HG03097 (cell line): ENCODE results near the gene JSRP1.

ENCODE experiments used
- ATAC-seq: cut with Tn5 transposase; IDR thresholded peaks from one replicate; pipeline ENCODE4 v1.9.1; 2021; ENCODE audit not compliant: unreplicated experiment, low FRiP score

The JSRP1 gene

DNA sequence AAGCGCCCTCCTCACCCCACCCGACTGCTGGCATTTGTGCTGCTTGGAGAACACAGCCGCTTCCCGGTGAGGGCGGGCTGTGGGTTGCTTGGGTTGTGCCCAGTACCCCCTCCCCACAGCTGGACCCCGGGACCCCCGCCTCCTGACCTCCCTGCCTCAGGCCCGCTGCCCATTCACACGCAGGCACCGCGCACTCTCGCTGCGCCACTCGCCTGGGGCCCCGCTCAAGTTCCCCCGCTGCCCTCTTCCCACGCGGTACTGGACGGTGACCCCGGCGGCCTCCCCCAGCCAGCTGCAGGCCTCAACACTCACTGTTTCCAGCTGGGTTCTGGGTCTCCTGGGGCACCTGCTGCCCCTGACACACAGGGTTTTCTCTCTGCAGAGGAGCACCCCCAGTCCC, 36.5 kb downstream of the JSRP1 start:
- ATAC-seq: no peak

DNA sequence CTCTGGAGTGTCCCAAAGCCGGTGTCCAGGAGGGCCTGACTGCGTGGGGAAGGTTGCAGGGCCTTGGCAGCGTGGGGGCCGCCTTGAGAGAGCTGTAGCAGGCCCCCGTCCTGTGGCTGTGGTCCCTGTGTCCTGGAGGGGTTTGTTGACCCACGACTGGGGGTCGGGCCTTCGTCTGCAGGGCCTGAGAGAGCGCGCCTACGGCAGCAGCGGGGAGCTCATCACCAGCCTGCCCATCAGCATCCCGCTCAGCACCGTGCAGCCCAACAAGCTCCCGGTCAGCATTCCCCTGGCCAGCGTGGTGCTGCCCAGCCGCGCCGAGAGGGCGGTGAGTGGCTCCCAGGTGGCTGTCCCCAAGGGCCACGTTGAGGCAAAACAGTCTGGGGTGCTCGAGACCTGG, 38.6 kb downstream of the JSRP1 start:
- ATAC-seq: no peak

DNA sequence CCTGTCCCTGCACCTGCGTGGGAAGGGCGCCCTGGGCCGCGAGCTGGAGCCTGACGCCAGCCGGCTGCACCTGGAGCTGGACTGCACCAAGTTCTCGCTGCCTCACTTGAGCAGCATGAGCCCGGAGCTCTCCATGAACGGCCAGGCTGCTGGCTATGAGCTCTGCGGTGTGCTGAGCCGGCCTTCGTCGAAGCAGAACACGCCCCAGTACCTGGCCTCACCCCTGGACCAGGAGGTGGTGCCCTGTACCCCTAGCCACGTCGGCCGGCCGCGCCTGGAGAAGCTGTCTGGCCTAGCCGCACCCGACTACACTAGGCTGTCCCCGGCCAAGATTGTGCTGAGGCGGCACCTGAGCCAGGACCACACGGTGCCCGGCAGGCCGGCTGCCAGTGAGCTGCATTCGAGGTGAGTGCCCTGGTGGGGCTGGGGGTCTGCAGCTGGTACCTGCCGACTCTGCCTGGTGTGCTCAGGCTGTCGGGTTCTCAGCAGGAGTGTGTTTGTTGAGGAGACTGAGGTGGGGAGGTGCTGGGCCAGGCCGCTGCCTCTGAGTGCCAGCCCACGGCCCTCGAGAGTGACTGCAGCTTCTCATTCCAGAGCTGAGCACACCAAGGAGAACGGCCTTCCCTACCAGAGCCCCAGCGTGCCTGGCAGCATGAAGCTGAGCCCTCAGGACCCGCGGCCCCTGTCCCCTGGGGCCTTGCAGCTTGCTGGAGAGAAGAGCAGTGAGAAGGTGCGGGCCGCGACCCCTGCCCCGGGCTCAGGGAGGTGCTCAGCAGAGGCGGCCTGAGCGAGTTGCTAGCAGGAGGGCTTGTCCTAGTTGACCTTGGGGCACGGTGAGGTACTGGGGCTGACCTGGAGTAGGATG, 39.6 kb downstream of the JSRP1 start:
- no peak for ATAC-seq

DNA sequence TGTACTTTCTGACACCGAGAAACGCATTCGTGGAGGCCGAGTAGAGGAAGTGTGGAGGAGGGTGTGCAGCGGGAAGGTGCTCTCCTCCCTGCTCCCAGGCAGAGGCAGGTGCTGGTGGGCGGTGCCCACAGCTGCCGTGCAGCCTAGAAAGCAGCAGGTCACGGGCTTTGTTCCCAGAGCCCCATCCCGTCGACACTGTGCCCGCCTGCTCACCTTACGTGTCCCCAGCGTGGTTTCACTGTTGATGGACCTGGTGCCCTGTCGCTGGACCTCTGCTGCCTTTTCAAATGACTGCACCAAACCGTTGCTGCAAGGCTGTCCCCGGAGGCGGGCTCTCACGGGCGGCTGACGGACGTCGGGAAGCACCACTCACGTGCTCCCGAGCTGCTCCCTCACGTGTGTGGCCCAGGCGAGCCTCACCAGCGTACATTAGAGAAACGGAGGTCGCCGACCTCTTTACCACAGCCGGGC, 40.9 kb downstream of the JSRP1 start:
- no peak for ATAC-seq

DNA sequence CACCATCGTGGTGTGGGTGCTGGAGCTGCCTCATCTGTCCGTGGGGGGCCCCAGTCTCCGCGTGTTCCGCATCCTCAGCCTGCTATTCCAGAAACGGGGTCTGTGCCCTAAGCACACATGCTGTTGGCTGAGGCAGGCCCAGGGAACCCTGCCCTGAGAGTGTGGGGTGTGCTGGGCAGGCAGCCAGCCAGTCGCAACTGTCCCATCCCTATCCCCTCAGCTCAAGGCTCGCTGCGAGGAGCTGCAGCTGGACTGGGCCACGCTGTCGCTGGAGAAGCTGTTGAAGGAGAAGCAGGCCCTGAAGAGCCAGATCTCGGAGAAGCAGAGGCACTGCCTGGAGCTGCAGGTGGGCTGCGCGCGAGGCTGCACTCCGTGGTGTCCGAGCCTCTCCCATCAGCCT, 42.0 kb downstream of the JSRP1 start:
- no peak for ATAC-seq

DNA sequence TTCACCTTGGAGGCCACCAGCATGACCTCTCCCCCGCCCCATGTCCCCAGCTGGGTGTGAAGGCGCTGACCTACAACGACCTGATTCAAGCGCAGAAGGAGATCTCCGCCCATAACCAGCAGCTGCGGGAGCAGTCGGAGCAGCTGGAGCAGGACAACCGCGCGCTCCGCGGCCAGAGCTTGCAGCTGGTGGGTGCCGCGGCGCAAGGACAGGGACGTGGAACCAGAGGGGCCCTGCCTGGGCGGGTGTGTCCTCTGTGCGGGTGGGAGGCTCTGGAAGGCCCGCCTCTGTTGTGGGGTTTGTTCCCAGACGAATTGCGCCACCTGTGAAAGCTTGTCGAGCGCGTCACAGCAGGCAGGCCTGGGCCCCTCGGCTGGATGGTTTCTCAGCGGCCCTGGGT, 42.4 kb downstream of the JSRP1 start:
- ATAC-seq: no peak

DNA sequence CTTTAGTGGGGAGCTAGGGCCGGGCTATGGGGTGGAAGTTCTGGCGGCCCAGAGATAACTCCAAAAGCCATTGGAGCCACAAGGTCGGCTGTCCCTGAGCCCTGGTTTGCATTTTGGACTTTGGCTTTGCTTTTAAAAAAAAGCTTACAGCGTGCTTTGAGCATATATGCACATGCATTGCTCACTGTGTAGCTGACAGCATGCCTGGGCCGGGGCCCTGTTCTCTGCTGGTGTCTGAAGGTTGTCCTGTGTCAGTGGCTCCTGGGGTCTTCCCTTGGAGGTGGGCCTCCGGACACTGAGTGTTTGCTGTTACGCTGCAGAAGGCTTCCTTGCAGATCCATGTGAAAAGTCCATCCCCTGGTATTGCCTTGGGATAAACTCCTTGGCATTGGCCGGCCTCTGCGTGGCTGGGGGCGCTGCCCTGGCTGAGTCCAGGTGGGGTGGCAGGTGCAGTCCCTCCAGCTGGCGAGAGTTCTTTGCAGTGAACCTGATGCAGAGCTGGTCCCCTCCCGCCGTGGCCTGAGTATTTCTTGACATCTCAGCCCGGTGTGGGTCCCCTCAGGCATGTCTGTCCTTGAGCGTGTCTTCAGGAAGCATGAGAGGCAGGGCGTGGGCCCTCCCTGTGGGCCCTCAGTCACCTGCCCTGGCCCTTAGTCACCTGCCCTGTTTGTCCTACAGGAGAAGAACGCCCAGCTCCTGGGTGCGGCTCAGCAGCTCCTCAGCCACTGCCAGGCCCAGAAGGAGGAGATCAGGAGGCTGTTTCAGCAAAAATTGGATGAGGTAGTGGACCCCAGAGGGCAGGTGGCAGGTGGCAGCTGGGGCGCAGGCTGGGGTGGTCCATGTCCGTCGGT, 43.1 kb downstream of the JSRP1 start:
- ATAC-seq: no peak

DNA sequence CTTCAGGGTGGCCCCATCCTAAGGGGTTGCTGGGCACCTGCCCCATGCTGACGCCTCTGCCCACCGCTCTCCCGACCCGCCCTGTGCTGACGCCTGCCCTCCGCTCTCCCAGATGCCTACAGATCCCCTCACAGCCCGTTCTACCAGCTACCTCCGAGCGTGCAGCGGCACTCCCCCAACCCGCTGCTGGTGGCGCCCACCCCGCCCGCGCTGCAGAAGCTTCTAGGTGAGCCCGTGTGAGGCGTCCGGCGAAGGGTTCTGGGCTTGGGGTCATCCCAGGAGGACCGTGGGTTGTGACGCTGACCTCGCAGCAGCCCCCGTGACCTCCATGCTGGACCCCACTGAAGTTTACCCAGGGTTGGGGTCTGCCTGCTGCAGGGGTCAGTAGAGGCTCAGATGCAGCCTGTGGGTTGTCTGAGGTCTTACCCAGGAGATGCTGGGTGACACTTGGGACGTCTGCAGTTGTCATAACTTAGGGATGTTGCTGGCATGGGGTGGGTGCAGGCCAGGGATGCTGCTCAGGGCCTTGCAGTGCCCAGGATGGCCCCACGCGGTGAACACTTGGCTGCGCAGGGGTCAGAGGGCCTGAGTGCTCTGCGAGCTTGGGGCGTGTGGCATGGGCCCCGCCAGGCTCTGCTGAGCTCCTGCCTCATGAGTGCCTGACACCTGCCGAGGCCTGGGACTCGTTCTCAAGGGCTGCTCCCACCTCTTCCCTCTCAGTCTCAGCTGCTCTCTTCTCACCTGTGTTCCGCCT, 45.1 kb downstream of the JSRP1 start:
- no peak for ATAC-seq

DNA sequence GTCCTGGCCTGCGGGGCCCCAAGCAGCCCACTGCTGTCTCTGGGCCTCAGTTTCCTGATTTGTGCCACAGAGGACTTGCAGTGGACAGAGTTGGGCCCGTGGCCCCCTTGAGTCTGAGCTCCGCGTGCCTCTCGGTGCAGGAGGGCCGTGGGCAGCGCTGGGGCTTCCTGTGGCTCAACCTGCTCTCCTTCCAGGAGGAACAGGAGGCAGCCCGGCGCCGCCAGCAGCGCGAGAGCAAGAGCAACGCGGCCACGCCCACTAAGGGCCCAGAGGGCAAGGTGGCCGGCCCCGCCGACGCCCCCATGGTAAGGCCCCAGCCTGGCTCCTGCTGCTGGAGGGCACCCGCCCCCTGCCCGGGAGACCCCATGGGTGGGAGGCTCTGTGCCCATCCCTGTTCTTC, 46.0 kb downstream of the JSRP1 start:
- no peak for ATAC-seq

DNA sequence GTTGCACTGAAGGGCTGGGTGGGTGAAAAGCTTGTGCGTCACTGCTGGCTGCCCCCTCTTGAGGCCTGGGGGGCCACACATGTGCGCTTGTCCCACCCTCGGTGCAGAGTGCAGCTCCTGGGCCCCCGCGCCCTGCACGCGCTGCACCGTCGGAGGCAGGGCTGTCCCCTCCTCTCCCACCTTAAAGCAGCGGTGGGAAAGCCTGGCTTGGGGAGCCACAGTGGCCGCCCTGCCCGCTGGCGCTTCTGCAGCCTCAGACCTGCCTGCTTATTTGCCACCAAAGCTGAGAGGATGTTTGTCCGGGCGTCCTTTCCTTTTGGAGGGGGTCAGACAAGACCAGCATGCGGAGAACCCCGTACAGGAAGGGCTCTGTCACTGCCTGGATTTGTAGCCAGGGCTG, 46.8 kb downstream of the JSRP1 start:
- no peak for ATAC-seq

DNA sequence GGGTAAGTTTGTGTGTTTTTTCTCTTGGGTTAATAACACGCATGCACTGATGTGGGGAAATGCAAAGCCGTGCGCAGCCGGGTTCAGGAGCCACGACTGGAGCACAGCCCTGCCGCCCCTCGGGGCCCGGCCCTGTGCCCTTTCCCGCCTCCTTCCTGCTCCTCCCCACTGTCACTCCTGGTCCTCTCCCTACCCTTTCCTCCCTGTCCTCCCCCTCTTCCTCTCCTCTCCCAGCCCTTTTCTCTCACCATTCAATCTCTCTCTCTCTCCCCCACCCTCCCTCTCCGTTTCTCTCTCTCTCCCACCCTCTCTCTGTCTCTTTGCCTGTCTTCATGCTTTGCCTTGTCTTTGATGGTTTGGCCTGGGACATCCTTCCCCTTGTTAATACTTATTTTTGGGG, 47.2 kb downstream of the JSRP1 start:
- no peak for ATAC-seq

DNA sequence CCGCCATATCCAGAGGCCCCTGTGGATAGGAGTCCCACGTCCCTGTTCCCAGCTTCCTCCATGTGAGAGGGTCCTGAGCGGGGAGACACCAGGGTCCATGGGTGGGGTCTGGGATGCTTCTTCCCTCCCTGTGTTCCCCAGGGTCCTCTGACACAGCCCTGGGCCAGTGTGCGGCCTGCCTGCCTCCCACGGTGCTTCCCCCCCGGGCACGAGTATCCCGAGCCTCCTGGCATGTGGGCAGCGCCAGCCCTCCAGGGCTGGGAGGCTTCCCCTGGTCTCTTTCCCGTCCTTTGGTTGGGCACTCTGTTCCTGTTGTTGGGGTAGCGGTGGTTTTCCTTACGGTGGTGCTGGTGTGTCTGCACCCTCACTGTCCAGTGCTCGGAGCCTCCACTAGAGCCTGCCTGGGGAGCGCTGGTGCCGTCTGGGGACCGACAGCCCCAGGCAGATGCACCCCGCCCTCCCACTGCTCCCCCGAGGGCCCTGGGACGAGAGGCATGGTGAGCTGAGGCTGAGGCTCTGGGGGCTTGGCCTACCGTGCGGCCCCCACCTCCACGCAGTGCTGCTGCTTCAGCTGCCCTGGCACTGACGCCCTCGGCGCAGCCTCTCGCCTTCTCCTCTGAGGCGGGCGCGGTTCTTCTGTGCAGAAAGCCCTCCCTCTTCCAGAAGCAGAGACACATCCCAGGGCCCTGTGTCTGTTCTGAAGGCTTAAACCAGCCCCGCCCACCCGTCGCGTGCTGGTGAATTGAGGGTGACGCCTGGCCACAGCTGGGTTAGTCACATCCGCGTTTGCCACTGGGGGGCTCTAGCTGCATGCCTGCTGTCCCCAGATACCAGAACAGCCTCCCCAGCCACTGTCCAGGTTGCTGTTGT, 48.0 kb downstream of the JSRP1 start:
- no peak for ATAC-seq

DNA sequence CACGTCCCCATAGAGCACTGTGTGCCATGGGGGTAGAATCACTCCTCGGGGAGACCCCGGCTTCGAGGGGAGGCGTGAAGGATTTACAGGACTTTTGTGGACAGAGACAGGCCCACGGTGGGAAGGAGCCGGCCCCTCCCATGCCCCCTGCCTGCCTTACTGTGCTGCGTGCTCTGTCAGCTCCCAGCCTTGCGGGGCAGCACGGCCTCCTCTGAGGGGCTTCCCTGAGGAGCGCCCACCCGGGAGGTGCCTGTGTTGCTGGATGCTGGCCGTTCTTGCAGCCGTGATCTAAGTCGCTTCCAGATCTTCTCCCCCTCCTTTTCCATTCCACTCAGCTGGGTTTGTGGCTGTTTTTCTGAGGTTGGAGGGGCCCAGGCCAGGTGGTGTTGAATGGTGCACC, 49.2 kb downstream of the JSRP1 start:
- no peak for ATAC-seq

DNA sequence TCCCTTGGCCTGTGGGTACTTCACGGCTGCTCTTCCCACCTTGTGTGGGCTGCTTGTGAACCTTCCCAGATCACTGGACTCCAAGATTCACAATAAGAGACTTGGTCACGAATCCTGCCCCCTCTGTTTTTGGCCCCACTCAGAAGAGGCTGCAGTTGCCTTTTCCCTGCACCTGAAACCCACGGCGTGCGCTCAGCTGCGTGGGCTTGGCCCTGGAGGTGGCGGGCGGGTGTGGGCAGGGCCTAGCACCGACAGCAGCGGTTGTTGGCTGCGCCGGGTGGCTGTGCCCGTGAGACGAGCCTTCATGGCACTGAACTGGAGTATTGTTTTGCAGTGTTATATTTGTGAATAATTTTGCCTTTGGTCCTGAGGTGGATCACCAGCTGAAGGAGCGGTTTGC, 53.9 kb downstream of the JSRP1 start:
- ATAC-seq: no peak
